ENCODE measurements around the gene FYCO1.

DNA sequence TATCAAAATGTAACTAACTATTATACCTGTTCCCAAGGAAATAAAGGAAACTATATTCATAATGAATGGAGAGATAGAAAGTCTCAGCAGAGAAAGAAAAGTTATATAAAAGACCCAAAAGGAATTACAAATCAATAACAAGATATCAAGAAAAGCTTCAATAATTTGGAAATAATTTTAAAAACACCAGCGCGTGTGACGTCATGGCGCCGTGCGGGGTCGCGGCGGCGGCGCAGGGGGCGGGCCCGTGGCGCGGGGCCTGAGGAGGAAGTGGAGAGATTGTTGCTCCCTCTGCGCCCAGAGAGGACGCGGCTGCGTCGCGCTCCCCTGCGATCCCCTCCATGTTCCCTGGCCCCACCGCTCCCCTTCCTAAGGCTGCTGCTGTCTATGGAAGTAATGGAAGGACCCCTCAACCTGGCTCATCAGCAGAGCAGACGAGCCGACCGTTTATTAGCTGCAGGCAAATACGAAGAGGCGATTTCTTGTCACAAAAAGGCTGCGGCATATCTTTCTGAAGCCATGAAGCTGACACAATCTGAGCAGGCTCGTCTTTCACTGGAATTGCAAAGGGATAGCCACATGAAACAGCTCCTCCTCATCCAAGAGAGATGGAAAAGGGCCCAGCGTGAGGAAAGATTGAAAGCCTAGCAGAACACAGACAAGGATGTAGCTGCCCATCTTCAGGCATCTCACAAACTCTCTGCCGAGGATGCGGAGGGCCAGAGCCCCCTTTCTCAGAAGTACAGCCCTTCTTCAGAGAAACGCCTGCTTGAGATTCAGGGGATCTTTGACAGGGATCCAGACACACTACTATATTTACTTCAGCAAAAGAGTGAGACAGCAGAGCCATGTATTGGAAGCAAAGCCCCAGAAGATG is 27.5 kb upstream of the FYCO1 start:
- TF ChIP-seq EZH2 (IDR thresholded peaks at IDR 0.05; ENCODE audit: low read depth) (no peak), CTCF (conservative IDR thresholded peaks at IDR 0.05) (no peak)
